ENCODE measurements around the gene KIF7. TPM values are rescaled to one million over a fixed set of nuclear protein-coding genes. Genes with fewer than 3 reads are reported as not detected.
A peak's percentile ranks its signal among the peaks of the same experiment; 100 is the strongest.

Gene KIF7
- total RNA-seq, 5 donors from 2014 or later (not counting 1 experiment from before 2014, with no cell fraction given), result 0.07 to 0.26 (median 0.20) TPM

- H3K27ac Mint-ChIP-seq, result no peak overlapping the region
- H3K4me1 Mint-ChIP-seq, result peaks cover 11% of the 10 kb centered on the region in 3 donors
- DNase-seq, result no peak
- Histone ChIP-seq H3K9me3 (no peaks in the 10 kb centered on the region), H3K27ac (ENCODE audit: low read length) (no peak overlapping the region), H3K27me3 (replicated peaks in 1 of 2; ENCODE audit: control insufficient read depth in 2 of 2, extremely low read depth in 1 of 2, insufficient read depth in 2 of 2, low read length in 1 of 2) (peaks cover 2 to 49% of the 10 kb centered on the region in 2 experiments), H3K4me1 (ENCODE audit: control insufficient read depth in 1 of 2, extremely low read depth in 1 of 2, insufficient read depth in 2 of 2, low read length in 2 of 2) (peaks cover 3 to 14% of the 10 kb centered on the region in 2 experiments), H3K4me3 (ENCODE audit: control insufficient read depth in 1 of 2, extremely low read depth in 1 of 2, low read length in 1 of 2) (no peak overlapping the region), H3K36me3 (ENCODE audit: control insufficient read depth in 2 of 2, extremely low read depth in 1 of 2, insufficient read depth in 1 of 2, low read length in 1 of 2) (no peaks in the 10 kb centered on the region)
- CTCF ChIA-PET, result no interaction called here
- peaks cover 54 to 62% of the 10 kb centered on the region in 2 donors for H3K27me3 Mint-ChIP-seq
- no peak for ATAC-seq (replicated peaks in 1 of 4)
- no peak overlapping the region for H3K4me3 Mint-ChIP-seq
- no peaks in the 10 kb centered on the region for H3K9me3 Mint-ChIP-seq
- no peaks in the 10 kb centered on the region for H3K36me3 Mint-ChIP-seq
- 85% methylated on average over 2 of the region's 5 CpGs for WGBS (ENCODE audit: insufficient coverage)
- POLR2A ChIA-PET, result no interaction called here
These were observed 2.5 kb upstream of the KIF7 start for GRCh38 chr15:89657686-89658200.

- Histone ChIP-seq H3K36me3 (ENCODE audit: control insufficient read depth in 2 of 2, extremely low read depth in 1 of 2, insufficient read depth in 1 of 2, low read length in 1 of 2) (no peaks in the 10 kb centered on the region), H3K27ac (ENCODE audit: low read length) (no peak overlapping the region), H3K27me3 (replicated peaks in 1 of 2; ENCODE audit: control insufficient read depth in 2 of 2, extremely low read depth in 1 of 2, insufficient read depth in 2 of 2, low read length in 1 of 2) (peaks cover 2 to 50% of the 10 kb centered on the region in 2 experiments), H3K9me3 (no peaks in the 10 kb centered on the region), H3K4me1 (ENCODE audit: control insufficient read depth in 1 of 2, extremely low read depth in 1 of 2, insufficient read depth in 2 of 2, low read length in 2 of 2) (peaks cover 3 to 14% of the 10 kb centered on the region in 2 experiments), H3K4me3 (ENCODE audit: control insufficient read depth in 1 of 2, extremely low read depth in 1 of 2, low read length in 1 of 2) (no peak overlapping the region)
- Mint-ChIP-seq H3K27ac (peak overlapping the region in 1 of 2 donors; percentile 5), H3K9me3 (no peaks in the 10 kb centered on the region), H3K36me3 (no peaks in the 10 kb centered on the region), H3K27me3 (peaks cover 51 to 62% of the 10 kb centered on the region in 2 donors), H3K4me3 (peak overlapping the region; percentile 47 to 80 (median 60)), H3K4me1 (peaks cover 11% of the 10 kb centered on the region in 3 donors)
- ChIA-PET POLR2A (no interaction called here), CTCF (no interaction called here)
- DNase-seq (no peak), ATAC-seq (replicated peaks in 1 of 4) (no peak)
- WGBS (ENCODE audit: insufficient coverage), result 79% methylated on average over 5 of the region's 7 CpGs
These were observed 999 bp upstream of the KIF7 start for GRCh38 chr15:89656116-89656815.

- H3K36me3 Mint-ChIP-seq, result no peaks in the 10 kb centered on the region
- Histone ChIP-seq H3K4me3 (ENCODE audit: control insufficient read depth in 1 of 2, extremely low read depth in 1 of 2, low read length in 1 of 2) (peak overlapping the region in 1 of 2 donors; percentile 71), H3K27ac (ENCODE audit: low read length) (no peak overlapping the region), H3K9me3 (no peaks in the 10 kb centered on the region), H3K36me3 (ENCODE audit: control insufficient read depth in 2 of 2, extremely low read depth in 1 of 2, insufficient read depth in 1 of 2, low read length in 1 of 2) (no peaks in the 10 kb centered on the region), H3K27me3 (replicated peaks in 1 of 2; ENCODE audit: control insufficient read depth in 2 of 2, extremely low read depth in 1 of 2, insufficient read depth in 2 of 2, low read length in 1 of 2) (peaks cover 0 to 45% of the 10 kb centered on the region in 2 experiments), H3K4me1 (ENCODE audit: control insufficient read depth in 1 of 2, extremely low read depth in 1 of 2, insufficient read depth in 2 of 2, low read length in 2 of 2) (peaks cover 3 to 14% of the 10 kb centered on the region in 2 experiments)
- H3K27me3 Mint-ChIP-seq, result peaks cover 35 to 50% of the 10 kb centered on the region in 2 donors
- DNase-seq, result no peak
- no peaks in the 10 kb centered on the region for H3K9me3 Mint-ChIP-seq
- peak overlapping the region; percentile 32 to 80 (median 49) for H3K4me3 Mint-ChIP-seq
- WGBS (ENCODE audit: insufficient coverage), result 57% methylated on average over 13 of the region's 14 CpGs
- POLR2A ChIA-PET, result no interaction called here
- peaks cover 11% of the 10 kb centered on the region in 3 donors for H3K4me1 Mint-ChIP-seq
- H3K27ac Mint-ChIP-seq, result no peak overlapping the region
- CTCF ChIA-PET, result no interaction called here
- no peak for ATAC-seq (replicated peaks in 1 of 4)
These were observed 936 bp downstream of the KIF7 start for GRCh38 chr15:89654301-89654761.

GRCh38 chr15:89653578-89653977, 1.7 kb downstream of the KIF7 start:
- DNase-seq, result no peak
- no peaks in the 10 kb centered on the region for H3K9me3 ChIP-seq
- ATAC-seq (replicated peaks in 1 of 4), result no peak
- Mint-ChIP-seq H3K36me3 (no peaks in the 10 kb centered on the region), H3K4me1 (peaks cover 11% of the 10 kb centered on the region in 3 donors), H3K4me3 (no peak overlapping the region), H3K27ac (no peak overlapping the region), H3K9me3 (no peaks in the 10 kb centered on the region), H3K27me3 (peaks cover 29 to 45% of the 10 kb centered on the region in 2 donors)
- H3K27me3 ChIP-seq (replicated peaks in 1 of 2; ENCODE audit: control insufficient read depth in 2 of 2, extremely low read depth in 1 of 2, insufficient read depth in 2 of 2, low read length in 1 of 2), result peaks cover 0 to 45% of the 10 kb centered on the region in 2 experiments
- no peak overlapping the region for H3K4me3 ChIP-seq (ENCODE audit: control insufficient read depth in 1 of 2, extremely low read depth in 1 of 2, low read length in 1 of 2)
- peaks cover 3 to 14% of the 10 kb centered on the region in 2 experiments for H3K4me1 ChIP-seq (ENCODE audit: control insufficient read depth in 1 of 2, extremely low read depth in 1 of 2, insufficient read depth in 2 of 2, low read length in 2 of 2)
- ChIA-PET CTCF (no interaction called here), POLR2A (no interaction called here)
- no peaks in the 10 kb centered on the region for H3K36me3 ChIP-seq (ENCODE audit: control insufficient read depth in 2 of 2, extremely low read depth in 1 of 2, insufficient read depth in 1 of 2, low read length in 1 of 2)
- WGBS (ENCODE audit: insufficient coverage), result no CpG with 5 or more reads among the region's 2 CpGs
- H3K27ac ChIP-seq (ENCODE audit: low read length), result no peak overlapping the region

GRCh38 chr15:89652666-89653065, 2.6 kb downstream of the KIF7 start:
- Mint-ChIP-seq H3K9me3 (no peaks in the 10 kb centered on the region), H3K4me3 (no peak overlapping the region), H3K27me3 (peaks cover 24 to 42% of the 10 kb centered on the region in 2 donors), H3K36me3 (no peaks in the 10 kb centered on the region), H3K4me1 (peaks cover 11% of the 10 kb centered on the region in 3 donors), H3K27ac (no peak overlapping the region)
- 96% methylated on average over 14 of the region's 16 CpGs for WGBS (ENCODE audit: insufficient coverage)
- no peaks in the 10 kb centered on the region for H3K36me3 ChIP-seq (ENCODE audit: control insufficient read depth in 2 of 2, extremely low read depth in 1 of 2, insufficient read depth in 1 of 2, low read length in 1 of 2)
- ChIA-PET POLR2A (no interaction called here), CTCF (no interaction called here)
- ATAC-seq (replicated peaks in 1 of 4), result no peak
- peaks cover 0 to 44% of the 10 kb centered on the region in 2 experiments for H3K27me3 ChIP-seq (replicated peaks in 1 of 2; ENCODE audit: control insufficient read depth in 2 of 2, extremely low read depth in 1 of 2, insufficient read depth in 2 of 2, low read length in 1 of 2)
- no peak overlapping the region for H3K4me3 ChIP-seq (ENCODE audit: control insufficient read depth in 1 of 2, extremely low read depth in 1 of 2, low read length in 1 of 2)
- DNase-seq, result no peak
- no peak overlapping the region for H3K27ac ChIP-seq (ENCODE audit: low read length)
- no peaks in the 10 kb centered on the region for H3K9me3 ChIP-seq
- H3K4me1 ChIP-seq (ENCODE audit: control insufficient read depth in 1 of 2, extremely low read depth in 1 of 2, insufficient read depth in 2 of 2, low read length in 2 of 2), result peaks cover 3 to 14% of the 10 kb centered on the region in 2 experiments

- Mint-ChIP-seq H3K4me3 (no peak overlapping the region), H3K27me3 (peaks cover 24 to 40% of the 10 kb centered on the region in 2 donors)
These were observed 3.1 kb downstream of the KIF7 start for GRCh38 chr15:89652131-89652530.

More at GRCh38 chr15:89652131-89652530, 3.1 kb downstream of the KIF7 start:
- CTCF ChIA-PET, result no interaction called here
- H3K27ac Mint-ChIP-seq, result no peak overlapping the region
- H3K36me3 ChIP-seq (ENCODE audit: control insufficient read depth in 2 of 2, extremely low read depth in 1 of 2, insufficient read depth in 1 of 2, low read length in 1 of 2), result no peaks in the 10 kb centered on the region
- 72% methylated on average over 6 of the region's 7 CpGs for WGBS (ENCODE audit: insufficient coverage)
- no peaks in the 10 kb centered on the region for H3K36me3 Mint-ChIP-seq
- no peaks in the 10 kb centered on the region for H3K9me3 Mint-ChIP-seq
- peaks cover 0 to 50% of the 10 kb centered on the region in 2 experiments for H3K27me3 ChIP-seq (replicated peaks in 1 of 2; ENCODE audit: control insufficient read depth in 2 of 2, extremely low read depth in 1 of 2, insufficient read depth in 2 of 2, low read length in 1 of 2)
- no peak overlapping the region for H3K4me3 ChIP-seq (ENCODE audit: control insufficient read depth in 1 of 2, extremely low read depth in 1 of 2, low read length in 1 of 2)
- ATAC-seq (replicated peaks in 1 of 4) (no peak), DNase-seq (no peak)
- no peak overlapping the region for H3K27ac ChIP-seq (ENCODE audit: low read length)
- H3K4me1 Mint-ChIP-seq, result peaks cover 11 to 13% (median 11%) of the 10 kb centered on the region in 3 donors
- POLR2A ChIA-PET, result no interaction called here
- no peaks in the 10 kb centered on the region for H3K9me3 ChIP-seq
- H3K4me1 ChIP-seq (ENCODE audit: control insufficient read depth in 1 of 2, extremely low read depth in 1 of 2, insufficient read depth in 2 of 2, low read length in 2 of 2), result peaks cover 3 to 16% of the 10 kb centered on the region in 2 experiments
